ENCODE results near the gene C7. TPM values are rescaled to one million over a fixed set of nuclear protein-coding genes. Genes with fewer than 3 reads are reported as not detected.

C7 gene
- total RNA-seq, 6 experiments from 2014 or later: 0.05 to 0.40 TPM; not detected in 4

DNA sequence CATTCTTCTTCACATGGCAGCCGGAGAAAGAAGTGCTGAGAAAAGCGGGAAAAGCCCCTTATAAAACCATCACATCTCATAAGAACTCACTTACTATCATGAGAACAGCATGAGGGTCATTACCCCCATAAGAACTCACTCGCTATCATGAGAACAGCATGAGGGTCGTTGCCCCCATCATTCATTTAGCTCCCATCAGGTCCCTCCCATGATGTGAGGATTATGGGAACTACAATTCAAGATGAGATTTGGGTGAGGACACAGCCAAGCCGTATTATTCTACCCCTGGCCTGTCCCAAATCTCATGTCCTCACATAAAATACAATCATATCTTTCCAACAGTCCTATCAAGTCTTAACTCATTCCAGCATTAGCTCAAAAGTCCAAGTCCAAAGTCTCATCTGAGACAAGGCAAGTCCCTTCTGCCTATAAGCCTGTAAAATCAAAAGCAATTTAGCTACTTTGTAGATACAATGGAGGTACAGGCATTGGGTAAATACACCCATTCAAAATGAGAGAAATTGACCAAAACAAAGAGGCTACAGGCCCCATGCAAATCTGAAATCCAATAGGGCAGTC lies 82.8 kb downstream of the C7 start:
- no peak for DNase-seq
- TF ChIP-seq, protein P1, sequence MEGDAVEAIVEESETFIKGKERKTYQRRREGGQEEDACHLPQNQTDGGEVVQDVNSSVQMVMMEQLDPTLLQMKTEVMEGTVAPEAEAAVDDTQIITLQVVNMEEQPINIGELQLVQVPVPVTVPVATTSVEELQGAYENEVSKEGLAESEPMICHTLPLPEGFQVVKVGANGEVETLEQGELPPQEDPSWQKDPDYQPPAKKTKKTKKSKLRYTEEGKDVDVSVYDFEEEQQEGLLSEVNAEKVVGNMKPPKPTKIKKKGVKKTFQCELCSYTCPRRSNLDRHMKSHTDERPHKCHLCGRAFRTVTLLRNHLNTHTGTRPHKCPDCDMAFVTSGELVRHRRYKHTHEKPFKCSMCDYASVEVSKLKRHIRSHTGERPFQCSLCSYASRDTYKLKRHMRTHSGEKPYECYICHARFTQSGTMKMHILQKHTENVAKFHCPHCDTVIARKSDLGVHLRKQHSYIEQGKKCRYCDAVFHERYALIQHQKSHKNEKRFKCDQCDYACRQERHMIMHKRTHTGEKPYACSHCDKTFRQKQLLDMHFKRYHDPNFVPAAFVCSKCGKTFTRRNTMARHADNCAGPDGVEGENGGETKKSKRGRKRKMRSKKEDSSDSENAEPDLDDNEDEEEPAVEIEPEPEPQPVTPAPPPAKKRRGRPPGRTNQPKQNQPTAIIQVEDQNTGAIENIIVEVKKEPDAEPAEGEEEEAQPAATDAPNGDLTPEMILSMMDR (IDR thresholded peaks at IDR 0.05): no peak
- H3K27ac Mint-ChIP-seq: no peak overlapping the region
- no peak overlapping the region for H3K4me3 Mint-ChIP-seq
- H3K4me1 Mint-ChIP-seq (ENCODE audit: low read depth): peaks cover 33% of the 10 kb centered on the region
- H3K27me3 Mint-ChIP-seq (ENCODE audit: insufficient read depth): peaks cover 1% of the 10 kb centered on the region; the same call in 1 of the 2 replicates
- H3K36me3 Mint-ChIP-seq (ENCODE audit: low read depth): peaks cover 6% of the 10 kb centered on the region; the same call in 1 of the 2 replicates
- H3K9me3 Mint-ChIP-seq: peaks cover under 1% of the 10 kb centered on the region; the same call in 1 of the 2 replicates

GRCh38 chr5:40995801-40996586 lies 86.7 kb downstream of the C7 start:
- Mint-ChIP-seq H3K9me3 (no peaks in the 10 kb centered on the region; the same call in 1 of the 2 replicates), H3K4me1 (ENCODE audit: low read depth) (peaks cover 12% of the 10 kb centered on the region), H3K36me3 (ENCODE audit: low read depth) (no peaks in the 10 kb centered on the region), H3K27ac (no peak overlapping the region), H3K27me3 (ENCODE audit: insufficient read depth) (peaks cover 3% of the 10 kb centered on the region; the same call in 1 of the 2 replicates), H3K4me3 (no peak overlapping the region)
- TF ChIP-seq, protein P1 (IDR thresholded peaks at IDR 0.05): no peak
- DNase-seq: no peak

GRCh38 chr5:40999142-40999541 lies 89.8 kb downstream of the C7 start:
- DNase-seq: no peak
- peaks cover 3% of the 10 kb centered on the region; the same call in 1 of the 2 replicates for H3K27me3 Mint-ChIP-seq (ENCODE audit: insufficient read depth)
- no peaks in the 10 kb centered on the region; the same call in 1 of the 2 replicates for H3K9me3 Mint-ChIP-seq
- H3K4me1 Mint-ChIP-seq (ENCODE audit: low read depth): peaks cover 9% of the 10 kb centered on the region; the same call in 1 of the 2 replicates
- TF ChIP-seq, protein P1 (IDR thresholded peaks at IDR 0.05): no peak
- H3K36me3 Mint-ChIP-seq (ENCODE audit: low read depth): no peaks in the 10 kb centered on the region
- no peak overlapping the region for H3K27ac Mint-ChIP-seq
- H3K4me3 Mint-ChIP-seq: no peak overlapping the region

GRCh38 chr5:40999966-41000365 lies 90.7 kb downstream of the C7 start:
- DNase-seq: no peak
- Mint-ChIP-seq H3K4me1 (ENCODE audit: low read depth) (peaks cover 9% of the 10 kb centered on the region; the same call in 1 of the 2 replicates), H3K36me3 (ENCODE audit: low read depth) (no peaks in the 10 kb centered on the region), H3K4me3 (no peak overlapping the region), H3K9me3 (no peaks in the 10 kb centered on the region; the same call in 1 of the 2 replicates), H3K27ac (no peak overlapping the region), H3K27me3 (ENCODE audit: insufficient read depth) (peaks cover 3% of the 10 kb centered on the region; the same call in 1 of the 2 replicates)
- TF ChIP-seq, protein P1 (IDR thresholded peaks at IDR 0.05): no peak

GRCh38 chr5:41003670-41004376 lies 94.5 kb downstream of the C7 start:
- TF ChIP-seq, protein P1 (IDR thresholded peaks at IDR 0.05): no peak
- H3K27me3 Mint-ChIP-seq (ENCODE audit: insufficient read depth): peaks cover 3% of the 10 kb centered on the region; the same call in 1 of the 2 replicates
- no peak for DNase-seq
- H3K27ac Mint-ChIP-seq: no peak overlapping the region
- no peaks in the 10 kb centered on the region for H3K36me3 Mint-ChIP-seq (ENCODE audit: low read depth)
- H3K4me1 Mint-ChIP-seq (ENCODE audit: low read depth): peaks cover 13% of the 10 kb centered on the region; the same call in 1 of the 2 replicates
- no peaks in the 10 kb centered on the region; the same call in 1 of the 2 replicates for H3K9me3 Mint-ChIP-seq
- H3K4me3 Mint-ChIP-seq: no peak overlapping the region
